ENCODE results near the gene FSD2. TPM values are rescaled to one million over a fixed set of nuclear protein-coding genes. Genes with fewer than 3 reads are reported as not detected.
"Not testable (repeated sequence)": the region's sequence is repeated elsewhere in the genome, so short reads cannot be mapped to it uniquely, and the experiment has no call there.

The FSD2 gene
- total RNA-seq, 1 experiment from 2014 or later = not detected

- DNase-seq (ENCODE audit: low spot score) = no peak
- in situ Hi-C loops (cut with HindIII; ENCODE audit: low sequenced_read_pairs) = no loop called here
These were observed 55.1 kb downstream of the FSD2 start for GRCh38 chr15:82750831-82751180.

GRCh38 chr15:82749951-82750830 lies 55.7 kb downstream of the FSD2 start:
- in situ Hi-C loops (cut with HindIII; ENCODE audit: low sequenced_read_pairs) = no loop called here
- peak; percentile 98 for DNase-seq (ENCODE audit: low spot score)

DNA sequence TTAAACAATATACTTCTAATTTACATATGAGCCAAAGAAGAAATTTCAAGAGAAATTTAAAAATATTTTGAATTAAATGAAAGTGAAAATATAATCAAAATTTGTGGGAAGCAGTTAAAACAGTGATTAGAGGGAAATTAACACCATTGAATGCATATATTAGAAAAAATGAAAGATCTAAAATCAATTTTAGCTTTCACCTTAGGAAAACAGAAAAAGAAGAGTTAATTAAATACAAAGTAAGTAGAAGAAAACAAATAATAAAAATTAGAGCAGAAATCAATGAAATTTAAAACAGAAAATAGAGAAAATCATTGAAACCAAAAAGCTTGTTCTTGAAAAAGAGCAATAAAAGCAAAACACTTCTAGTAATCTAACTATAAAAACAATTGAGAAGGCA lies 57.6 kb downstream of the FSD2 start:
- no peak for DNase-seq (ENCODE audit: low spot score)
- in situ Hi-C loops (cut with HindIII; ENCODE audit: low sequenced_read_pairs) = no loop called here

GRCh38 chr15:82743810-82744209 lies 62.1 kb downstream of the FSD2 start:
- DNase-seq (ENCODE audit: low spot score) = no peak
- in situ Hi-C loops (cut with HindIII; ENCODE audit: low sequenced_read_pairs) = no loop called here

DNA sequence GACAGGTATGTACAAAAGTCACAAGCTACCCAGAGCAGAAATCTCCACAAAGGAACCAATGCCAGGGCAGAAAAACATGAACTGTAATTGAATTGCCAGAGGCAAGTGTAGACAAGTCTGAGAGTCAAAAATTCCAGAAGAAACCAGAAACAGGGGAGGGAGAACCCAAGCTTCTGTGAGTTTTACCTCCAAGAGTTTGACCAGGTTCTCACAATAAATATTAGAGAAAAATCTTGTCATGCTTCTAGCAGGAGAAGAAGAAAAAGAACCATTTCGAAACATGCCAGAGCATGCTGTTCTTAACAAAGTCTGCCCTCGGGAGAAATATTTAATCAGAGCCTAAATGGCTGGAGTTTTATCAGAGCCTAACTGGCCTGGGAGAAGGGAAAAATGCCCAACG lies 63.7 kb downstream of the FSD2 start:
- DNase-seq (ENCODE audit: low spot score) = peak; percentile 9
- in situ Hi-C loops (cut with HindIII; ENCODE audit: low sequenced_read_pairs) = no loop called here

DNA sequence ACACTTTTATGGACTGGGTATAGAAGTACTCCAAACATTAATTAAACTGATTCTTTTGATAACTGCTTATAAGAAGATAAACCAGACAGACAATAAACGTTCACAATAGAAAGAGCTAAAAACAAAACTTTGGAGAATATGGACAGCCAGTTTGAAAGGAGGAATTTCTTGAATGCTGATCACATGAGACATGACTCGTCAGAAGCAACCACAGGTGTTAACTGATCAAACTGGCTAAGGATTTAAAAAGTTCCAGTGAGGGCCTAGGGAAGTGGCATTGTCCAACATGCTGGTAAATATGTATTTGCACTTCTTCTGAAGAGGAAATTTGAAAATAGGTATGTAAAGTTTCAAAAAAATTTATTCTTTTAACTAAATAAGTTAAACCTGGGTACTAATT lies 66.8 kb downstream of the FSD2 start:
- in situ Hi-C loops (cut with HindIII; ENCODE audit: low sequenced_read_pairs) = no loop called here

GRCh38 chr15:82737975-82738374 lies 67.9 kb downstream of the FSD2 start:
- DNase-seq (ENCODE audit: low spot score) = no peak
- in situ Hi-C loops (cut with HindIII; ENCODE audit: low sequenced_read_pairs) = no loop called here

More for the DNA sequence above, 66.8 kb downstream of the FSD2 start:
- DNase-seq (ENCODE audit: low spot score) = no peak

GRCh38 chr15:82731527-82731926 lies 74.3 kb downstream of the FSD2 start:
- no peak for DNase-seq (ENCODE audit: low spot score)
- in situ Hi-C loops (cut with HindIII; ENCODE audit: low sequenced_read_pairs) = no loop called here

GRCh38 chr15:82730022-82730530 lies 75.8 kb downstream of the FSD2 start:
- in situ Hi-C loops (cut with HindIII; ENCODE audit: low sequenced_read_pairs) = no loop called here
- no peak for DNase-seq (ENCODE audit: low spot score)

DNA sequence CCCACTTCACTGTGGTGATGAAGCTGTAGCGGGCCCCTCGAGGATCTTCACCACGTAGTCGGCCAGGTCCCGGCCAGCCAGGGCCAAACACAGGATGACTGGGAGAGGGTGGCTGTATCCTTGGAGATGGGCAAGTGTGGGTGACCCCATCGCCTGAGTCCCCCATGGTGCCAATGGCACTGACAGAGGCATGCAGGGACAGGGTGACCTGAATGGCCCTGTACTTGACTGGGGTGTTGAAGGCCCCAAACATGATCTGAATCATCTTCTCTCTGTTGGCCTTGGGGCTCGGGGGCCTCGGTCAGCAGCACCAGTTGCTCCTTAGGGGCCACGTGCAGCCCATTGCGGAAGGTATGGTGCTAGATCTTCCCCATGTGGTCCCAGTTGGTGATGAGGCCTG lies 79.1 kb downstream of the FSD2 start:
- DNase-seq (ENCODE audit: low spot score) = no peak
- in situ Hi-C loops (cut with HindIII; ENCODE audit: low sequenced_read_pairs) = no loop called here

GRCh38 chr15:82715003-82715402 lies 90.9 kb downstream of the FSD2 start:
- no peak for DNase-seq (ENCODE audit: low spot score)
- in situ Hi-C loops (cut with HindIII; ENCODE audit: low sequenced_read_pairs) = no loop called here

DNA sequence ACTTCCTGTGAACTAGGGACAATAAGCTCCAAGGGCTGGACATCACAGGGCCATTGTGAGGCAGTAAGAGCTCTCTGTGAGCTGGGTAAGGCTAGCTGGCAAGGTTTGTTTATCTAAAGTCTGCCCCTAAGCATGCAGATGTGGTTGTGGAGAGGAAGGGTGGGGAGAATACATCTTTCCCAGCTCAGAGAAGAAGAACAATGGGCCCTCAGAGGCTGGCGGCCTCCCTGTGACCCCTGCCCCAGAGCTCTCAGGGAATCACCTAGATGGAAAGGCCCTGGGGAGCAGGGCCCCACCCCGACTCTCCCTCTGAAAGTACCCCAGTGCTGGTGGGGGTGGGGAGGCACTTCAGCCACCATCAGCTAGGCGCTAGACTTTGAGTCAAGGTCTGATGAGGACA lies 91.9 kb downstream of the FSD2 start:
- no peak for DNase-seq (ENCODE audit: low spot score)
- in situ Hi-C loops (cut with HindIII; ENCODE audit: low sequenced_read_pairs) = no loop called here

DNA sequence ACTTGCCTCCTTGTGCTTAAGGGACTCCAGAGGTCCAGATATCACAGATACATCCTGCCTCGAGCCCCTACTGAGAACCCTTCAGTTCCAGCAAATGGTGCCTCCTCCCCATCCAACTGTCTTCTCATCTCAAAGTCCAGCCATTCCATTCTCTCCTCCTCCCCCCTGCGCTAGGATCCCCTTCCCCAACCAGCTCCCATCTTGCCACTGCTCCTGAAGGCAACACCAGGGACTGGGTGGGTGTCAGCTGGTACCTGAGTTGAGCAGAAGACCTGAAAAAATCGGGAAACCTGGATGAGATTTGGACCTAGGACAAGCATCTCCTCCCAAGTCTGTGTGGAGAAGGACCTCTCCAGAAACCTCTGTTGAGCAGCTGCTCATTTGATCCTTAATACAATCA lies 93.8 kb downstream of the FSD2 start:
- in situ Hi-C loops (cut with HindIII; ENCODE audit: low sequenced_read_pairs) = no loop called here
- DNase-seq (ENCODE audit: low spot score) = no peak

GRCh38 chr15:82710926-82711490 lies 94.9 kb downstream of the FSD2 start:
- no peak for DNase-seq (ENCODE audit: low spot score)
- in situ Hi-C loops (cut with HindIII; ENCODE audit: low sequenced_read_pairs) = no loop called here

DNA sequence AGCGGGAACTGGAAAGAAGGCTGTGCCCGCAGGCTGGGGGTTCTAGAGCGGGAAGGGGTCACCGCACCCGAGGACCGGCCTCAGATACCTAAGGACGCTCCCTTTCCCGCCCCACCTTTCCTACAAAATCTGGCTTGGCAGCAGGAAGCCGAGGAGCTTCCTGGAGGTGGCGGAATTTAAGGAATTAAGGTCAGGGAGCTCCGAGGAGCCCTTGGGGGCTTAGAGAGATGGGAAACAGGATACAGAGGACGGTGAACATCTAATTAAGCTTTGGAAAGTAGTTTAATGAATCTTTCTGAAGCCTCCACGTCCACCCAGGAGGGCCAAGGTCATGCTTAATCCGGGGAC lies 95.7 kb downstream of the FSD2 start:
- in situ Hi-C loops (cut with HindIII; ENCODE audit: low sequenced_read_pairs) = no loop called here

DNA sequence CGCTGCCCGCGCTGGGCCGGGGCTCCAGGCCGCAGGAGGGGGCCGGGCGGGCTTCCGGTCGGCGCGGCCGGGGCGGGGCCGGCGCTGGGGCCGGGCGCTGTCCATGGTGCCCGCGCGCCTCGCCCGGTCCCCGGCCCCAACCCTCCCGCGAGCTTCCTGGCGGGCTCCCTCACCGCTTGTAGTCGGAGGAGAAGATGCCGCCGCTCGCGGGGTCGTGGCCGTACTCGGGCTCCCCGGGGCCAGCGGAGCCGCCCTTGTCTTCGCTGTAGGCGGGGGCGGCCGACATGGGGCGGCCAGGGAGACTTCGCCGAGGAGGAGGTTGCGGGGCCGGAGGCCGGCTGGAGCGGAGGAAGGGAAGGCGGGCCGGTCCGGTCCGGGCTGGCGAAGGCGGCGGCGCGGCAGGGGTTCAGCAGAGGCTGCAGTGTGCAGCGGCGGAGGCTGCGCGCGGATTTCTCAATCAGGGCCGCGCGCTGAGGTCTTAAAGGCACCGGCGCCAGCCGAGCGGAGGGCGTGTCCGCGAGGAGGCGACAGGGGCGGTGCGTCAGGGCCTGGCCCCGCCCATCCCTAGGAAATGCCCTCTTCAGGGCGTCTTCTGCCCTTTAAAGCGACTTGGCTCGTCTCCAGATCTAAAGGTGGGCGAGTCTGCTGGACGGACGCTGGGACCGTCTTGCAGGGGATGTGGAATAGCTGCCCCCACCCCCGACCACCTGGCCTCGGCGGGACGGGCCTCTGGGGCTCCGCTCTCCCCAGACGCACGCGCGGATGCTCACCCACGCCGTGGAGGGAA lies 96.3 kb downstream of the FSD2 start, which contains the start of gene AP3B2:
Gene AP3B2, minus strand, starts transcription at position 455 of the 787 bp plus-strand sequence. Its CDS starts 169 bp downstream, at position 286.
- in situ Hi-C loops (cut with HindIII; ENCODE audit: low sequenced_read_pairs) = no loop called here
- peak; percentile 90 for DNase-seq (ENCODE audit: low spot score)

More for the DNA sequence above, 95.7 kb downstream of the FSD2 start:
- DNase-seq (ENCODE audit: low spot score) = no peak

GRCh38 chr15:82709081-82709420 lies 96.8 kb downstream of the FSD2 start:
- in situ Hi-C loops (cut with HindIII; ENCODE audit: low sequenced_read_pairs) = no loop called here
- no peak for DNase-seq (ENCODE audit: low spot score)

- in situ Hi-C loops (cut with HindIII; ENCODE audit: low sequenced_read_pairs) = not testable (repeated sequence)
These were observed 100.0 kb downstream of the FSD2 start for GRCh38 chr15:82705856-82706255.

More at GRCh38 chr15:82705856-82706255, 100.0 kb downstream of the FSD2 start:
- not testable (repeated sequence) for DNase-seq (ENCODE audit: low spot score)

All from G401 (cell line).